H9 (cell line): ENCODE measurements around the gene CEP41. TPM values are rescaled to one million over a fixed set of nuclear protein-coding genes. Genes with fewer than 3 reads are reported as not detected.

Source experiments
- DNase-seq: peaks from one replicate; pipeline ENCODE4 v3.0.0-alpha.2; 2017
- H2AFZ ChIP-seq: one replicate; pipeline ENCODE4 v1.6.1; 2013; ENCODE audit warnings: mild to moderate bottlenecking, low read length, control low read depth, moderate library complexity
- H2AK5ac ChIP-seq: 2 replicates; pipeline ENCODE4 v1.6.1; 2013; ENCODE audit warnings: low read length, control low read depth, mixed read lengths; ENCODE audit not compliant: insufficient read length
- H2BK120ac ChIP-seq: one replicate; pipeline ENCODE4 v1.6.1; 2013; ENCODE audit warnings: low read depth, mild to moderate bottlenecking, low read length, control low read depth, inconsistent platforms; ENCODE audit not compliant: poor library complexity, severe bottlenecking
- H2BK12ac ChIP-seq: 2 replicates; pipeline ENCODE4 v1.6.1; 2013; ENCODE audit warnings: low read length, control low read depth, mixed read lengths, low read depth; ENCODE audit not compliant: insufficient read length
- H2BK15ac ChIP-seq: 2 replicates; pipeline ENCODE4 v1.6.1; 2013; ENCODE audit warnings: low read depth, low read length, control low read depth
- H2BK20ac ChIP-seq: one replicate; pipeline ENCODE4 v1.6.1; 2013; ENCODE audit warnings: low read depth, mild to moderate bottlenecking, low read length, control low read depth, inconsistent platforms; ENCODE audit not compliant: poor library complexity, severe bottlenecking
- H2BK5ac ChIP-seq: 2 replicates; pipeline ENCODE4 v1.6.1; 2013; ENCODE audit warnings: low read length, control low read depth, mixed read lengths; ENCODE audit not compliant: insufficient read length
- H3K14ac ChIP-seq: 2 replicates; pipeline ENCODE4 v1.6.1; 2013; ENCODE audit warnings: low read length, control low read depth; ENCODE audit not compliant: insufficient read depth
- H3K18ac ChIP-seq: 2 replicates; pipeline ENCODE4 v1.6.1; 2013; ENCODE audit warnings: low read depth, mild to moderate bottlenecking, mixed read lengths, low read length, control low read depth; ENCODE audit not compliant: insufficient read length
- H3K23ac ChIP-seq: 2 replicates; pipeline ENCODE4 v1.6.1; 2013; ENCODE audit warnings: low read length, control low read depth, mixed read lengths, low read depth; ENCODE audit not compliant: insufficient read length
- H3K23me2 ChIP-seq: 2 replicates; pipeline ENCODE4 v1.6.1; 2013; ENCODE audit warnings: low read depth, mild to moderate bottlenecking, mixed read lengths, low read length, control low read depth; ENCODE audit not compliant: insufficient read length, poor library complexity, severe bottlenecking
- H3K27ac ChIP-seq: 2 replicates; pipeline ENCODE4 v1.5.1; 2013; ENCODE audit warnings: low read length, control low read depth, mixed read lengths, low read depth; ENCODE audit not compliant: insufficient read length
- H3K27me3 ChIP-seq: 2 replicates; pipeline ENCODE4 v1.6.1; 2013; ENCODE audit warnings: low read length, control low read depth, inconsistent platforms; ENCODE audit not compliant: insufficient read depth
- H3K4ac ChIP-seq: 2 replicates; pipeline ENCODE4 v1.6.1; 2013; ENCODE audit warnings: low read depth, mild to moderate bottlenecking, control low read depth, inconsistent platforms, low read length, moderate library complexity
- H3K4me1 ChIP-seq: 2 replicates; pipeline ENCODE4 v1.6.1; 2013; ENCODE audit warnings: low read length, control low read depth, inconsistent platforms; ENCODE audit not compliant: insufficient read depth
- H3K4me2 ChIP-seq: 2 replicates; pipeline ENCODE4 v1.6.1; 2013; ENCODE audit warnings: low read length, control low read depth, mixed read lengths; ENCODE audit not compliant: insufficient read length, insufficient read depth
- H3K56ac ChIP-seq: 2 replicates; pipeline ENCODE4 v1.6.1; 2013; ENCODE audit warnings: low read depth, mild to moderate bottlenecking, mixed read lengths, low read length, control low read depth; ENCODE audit not compliant: insufficient read length
- H3K79me1 ChIP-seq: 2 replicates; pipeline ENCODE4 v1.6.1; 2013; ENCODE audit warnings: low read depth, mild to moderate bottlenecking, moderate library complexity, low read length, control low read depth, inconsistent platforms; ENCODE audit not compliant: insufficient read depth, poor library complexity, severe bottlenecking
- H3K79me2 ChIP-seq: 2 replicates; pipeline ENCODE4 v1.6.1; 2013; ENCODE audit warnings: low read length, control low read depth, inconsistent platforms; ENCODE audit not compliant: insufficient read depth
- H3K9ac ChIP-seq: 2 replicates; pipeline ENCODE4 v1.6.1; 2013; ENCODE audit warnings: low read length, control low read depth, mixed read lengths; ENCODE audit not compliant: insufficient read length; ENCODE audit errors: extremely low read depth
- H3K9me3 ChIP-seq: one replicate; pipeline ENCODE4 v1.6.1; 2013; ENCODE audit warnings: low read depth, low read length, inconsistent platforms; ENCODE audit not compliant: control insufficient read depth
- H3T11ph ChIP-seq: one replicate; pipeline ENCODE4 v1.6.1; 2013; ENCODE audit warnings: mild to moderate bottlenecking, low read length, control low read depth, inconsistent platforms
- H4K20me1 ChIP-seq: one replicate; pipeline ENCODE4 v1.6.1; 2013; ENCODE audit not compliant: control insufficient read depth, insufficient read length, insufficient read depth
- H4K5ac ChIP-seq: 2 replicates; pipeline ENCODE4 v1.6.1; 2013; ENCODE audit warnings: low read depth, mild to moderate bottlenecking, mixed read lengths, low read length, control low read depth; ENCODE audit not compliant: insufficient read length
- H4K8ac ChIP-seq: replicated peaks from 2 replicates; pipeline ENCODE4 v1.6.1; 2013; ENCODE audit warnings: low read length, control low read depth, mixed read lengths, low read depth; ENCODE audit not compliant: insufficient read length
- H4K91ac ChIP-seq: 2 replicates; pipeline ENCODE4 v1.6.1; 2013; ENCODE audit warnings: low read depth, mild to moderate bottlenecking, moderate library complexity, mixed read lengths, low read length, control low read depth; ENCODE audit not compliant: insufficient read length
- H3K27ac Mint-ChIP-seq, 3 experiments: 2 replicates in 2 of 3; 3 replicates in 1 of 3; pipeline ENCODE4 v1.8.0; 2020 to 2021; ENCODE audit warnings: mixed read lengths in 3 of 3, mild to moderate bottlenecking in 1 of 3, moderate library complexity in 1 of 3
- H3K27me3 Mint-ChIP-seq: 2 replicates; pipeline ENCODE4 v1.8.0; 2021; ENCODE audit warnings: low read depth, mild to moderate bottlenecking, moderate library complexity, mixed read lengths
- H3K36me3 Mint-ChIP-seq, 3 experiments: 2 replicates in 2 of 3; 3 replicates in 1 of 3; pipeline ENCODE4 v1.8.0; 2020 to 2021; ENCODE audit warnings: low read depth in 3 of 3, mixed read lengths in 3 of 3; ENCODE audit not compliant: insufficient read depth in 1 of 3
- H3K4me1 Mint-ChIP-seq, 2 experiments: 2 replicates each; pipeline ENCODE4 v1.8.0; 2020; ENCODE audit warnings: mixed read lengths in 2 of 2
- H3K4me3 Mint-ChIP-seq, 2 experiments: 2 replicates in 1 of 2; 3 replicates in 1 of 2; pipeline ENCODE4 v1.8.0; 2020 to 2021; ENCODE audit warnings: mild to moderate bottlenecking in 2 of 2, mixed read lengths in 2 of 2, moderate library complexity in 1 of 2
- H3K9me3 Mint-ChIP-seq, 2 experiments: 2 replicates in 1 of 2; 3 replicates in 1 of 2; pipeline ENCODE4 v1.8.0; 2020; ENCODE audit warnings: mild to moderate bottlenecking in 2 of 2, mixed read lengths in 2 of 2, moderate library complexity in 1 of 2
- whole genome bisulfite sequencing: extraction: QIAGEN DNeasy Blood & Tissue Kit; methylation state at CpG from one replicate; pipeline ENCODE4 v1.1.7; 2013; ENCODE audit warnings: missing lambda C conversion rate, low lambda C conversion rate, mixed read lengths; ENCODE audit not compliant: insufficient read length; ENCODE audit errors: extremely low coverage; 5-methylcytosine and 5-hydroxymethylcytosine counted together
- total RNA-seq: library from RNA; stranded (reverse); gene quantifications from 2 replicates; pipeline ENCODE4 v1.2.1, GENCODE V29; 2021
- TF ChIP-seq, protein P1 (sequence below): fragments of 200-600 bp; sonication (generic); conservative IDR thresholded peaks from 3 replicates; pipeline ENCODE4 v1.8.0; 2021; ENCODE audit warnings: antibody characterized with exemption, mild to moderate bottlenecking

Gene CEP41
- total RNA-seq, 1 experiment from 2014 or later = 9.7 TPM

DNA sequence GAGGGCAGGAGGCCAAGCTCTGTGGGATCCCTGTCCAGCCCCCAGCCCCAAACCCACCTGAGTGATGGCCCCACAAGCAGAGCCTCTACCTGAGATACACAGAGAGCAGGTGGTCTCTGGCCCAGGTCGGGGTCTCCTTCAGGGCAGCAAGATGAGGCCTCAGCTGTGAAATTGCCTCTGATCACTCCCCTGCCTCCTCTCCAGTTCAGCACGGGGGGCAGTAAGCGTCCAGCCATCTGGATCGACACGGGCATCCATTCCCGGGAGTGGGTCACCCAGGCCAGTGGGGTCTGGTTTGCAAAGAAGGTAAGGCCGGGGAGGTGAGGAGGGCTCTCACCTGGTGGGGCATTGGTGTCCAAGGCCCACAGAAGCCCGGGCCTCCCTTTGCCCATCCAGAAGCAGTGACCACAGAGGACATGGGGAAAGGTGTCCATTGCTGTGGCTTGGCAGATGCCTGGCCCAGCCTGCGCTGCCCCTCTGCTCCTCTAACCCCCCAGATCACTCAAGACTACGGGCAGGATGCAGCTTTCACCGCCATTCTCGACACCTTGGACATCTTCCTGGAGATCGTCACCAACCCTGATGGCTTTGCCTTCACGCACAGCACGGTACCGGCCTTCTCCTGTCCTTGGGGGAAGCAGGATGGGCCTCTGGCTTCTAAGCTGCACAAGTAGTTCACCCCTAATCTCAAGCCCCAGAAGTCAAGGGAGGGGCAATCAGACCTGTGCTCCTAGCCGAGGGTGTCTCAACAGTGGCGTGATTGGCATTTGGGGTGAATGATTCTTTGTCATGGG, 57.4 kb downstream of the CEP41 start:
- Histone ChIP-seq H2BK20ac (no peak overlapping the region), H4K91ac (no peak overlapping the region), H3K23ac (no peak overlapping the region), H2BK12ac (no peak overlapping the region), H3K14ac (no peak overlapping the region), H3K27ac (no peak overlapping the region), H4K20me1 (no peaks in the 10 kb centered on the region), H3K9ac (no peak overlapping the region), H3K79me1 (no peaks in the 10 kb centered on the region), H2AFZ (no peak overlapping the region), H2BK120ac (no peak overlapping the region), H4K5ac (no peak overlapping the region), H3K27me3 (no peaks in the 10 kb centered on the region), H3K4me2 (no peak overlapping the region), H3K18ac (no peak overlapping the region), H4K8ac (no peak overlapping the region), H3K56ac (no peak overlapping the region), H3K4ac (no peak overlapping the region), H2BK5ac (no peak overlapping the region), H3T11ph (no peak overlapping the region), H3K9me3 (no peaks in the 10 kb centered on the region), H3K79me2 (no peaks in the 10 kb centered on the region), H3K4me1 (no peaks in the 10 kb centered on the region), H2BK15ac (no peak overlapping the region), H2AK5ac (no peak overlapping the region), H3K23me2 (no peaks in the 10 kb centered on the region)
- H3K4me1 Mint-ChIP-seq = peaks cover 4 to 10% of the 10 kb centered on the region in 2 experiments; a peak in 3 of 4 replicates
- WGBS = no CpG with 5 or more reads among the region's 18 CpGs
- H3K4me3 Mint-ChIP-seq = no peak overlapping the region
- H3K27ac Mint-ChIP-seq = no peak overlapping the region
- H3K27me3 Mint-ChIP-seq = peaks cover 6% of the 10 kb centered on the region
- no peak for DNase-seq
- peaks cover 0 to 3% of the 10 kb centered on the region in 2 experiments; a peak in 3 of 5 replicates for H3K9me3 Mint-ChIP-seq
- TF ChIP-seq, protein P1, sequence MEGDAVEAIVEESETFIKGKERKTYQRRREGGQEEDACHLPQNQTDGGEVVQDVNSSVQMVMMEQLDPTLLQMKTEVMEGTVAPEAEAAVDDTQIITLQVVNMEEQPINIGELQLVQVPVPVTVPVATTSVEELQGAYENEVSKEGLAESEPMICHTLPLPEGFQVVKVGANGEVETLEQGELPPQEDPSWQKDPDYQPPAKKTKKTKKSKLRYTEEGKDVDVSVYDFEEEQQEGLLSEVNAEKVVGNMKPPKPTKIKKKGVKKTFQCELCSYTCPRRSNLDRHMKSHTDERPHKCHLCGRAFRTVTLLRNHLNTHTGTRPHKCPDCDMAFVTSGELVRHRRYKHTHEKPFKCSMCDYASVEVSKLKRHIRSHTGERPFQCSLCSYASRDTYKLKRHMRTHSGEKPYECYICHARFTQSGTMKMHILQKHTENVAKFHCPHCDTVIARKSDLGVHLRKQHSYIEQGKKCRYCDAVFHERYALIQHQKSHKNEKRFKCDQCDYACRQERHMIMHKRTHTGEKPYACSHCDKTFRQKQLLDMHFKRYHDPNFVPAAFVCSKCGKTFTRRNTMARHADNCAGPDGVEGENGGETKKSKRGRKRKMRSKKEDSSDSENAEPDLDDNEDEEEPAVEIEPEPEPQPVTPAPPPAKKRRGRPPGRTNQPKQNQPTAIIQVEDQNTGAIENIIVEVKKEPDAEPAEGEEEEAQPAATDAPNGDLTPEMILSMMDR = no peak
- H3K36me3 Mint-ChIP-seq = no peaks in the 10 kb centered on the region; a peak in 1 of 7 replicates
